Esophagus muscularis mucosa (tissue), 4 donors: ENCODE data around the gene PLAGL2. TPM values are rescaled to one million over a fixed set of nuclear protein-coding genes. Genes with fewer than 3 reads are reported as not detected.

Experiments
- DNase-seq: peaks from one replicate; pipeline ENCODE4 v3.0.0-alpha.2; 2017; ENCODE audit errors: extremely low spot score
- H3K27ac ChIP-seq, 4 donors: fragments of 200-600 bp; sonication (generic); replicated peaks in 1 of 4; 1 replicate in 3 of 4; 2 replicates in 1 of 4; pipeline ENCODE4 v1.5.1; 2016 to 2019; ENCODE audit warnings: mild to moderate bottlenecking in 1 of 4
- H3K27me3 ChIP-seq, 4 donors: fragments of 200-600 bp; sonication (generic); one replicate each; pipeline versions ENCODE4 v1.5.1 to v1.6.0; 2016 to 2019
- H3K36me3 ChIP-seq, 4 donors: fragments of 200-600 bp; sonication (generic); one replicate each; pipeline ENCODE4 v1.5.1; 2016 to 2019
- H3K4me1 ChIP-seq, 4 donors: fragments of 200-600 bp; sonication (generic); one replicate each; pipeline ENCODE4 v1.5.1; 2016 to 2019
- H3K4me3 ChIP-seq, 4 donors: fragments of 200-600 bp; sonication (generic); 1 replicate in 2 of 4; 2 replicates in 2 of 4; pipeline ENCODE4 v1.5.1; 2016 to 2019; ENCODE audit warnings: mild to moderate bottlenecking in 4 of 4, moderate library complexity in 1 of 4
- H3K9me3 ChIP-seq, 4 donors: fragments of 200-600 bp; sonication (generic); 1 replicate in 3 of 4; 2 replicates in 1 of 4; pipeline ENCODE4 v1.5.1; 2016 to 2019
- CTCF ChIP-seq, 3 experiments: fragments of 200-600 bp in 2 of 3; fragments of 450-650 bp in 1 of 3; sonication (generic) in 2 of 3; IDR thresholded peaks; one replicate each; pipeline ENCODE4 v1.5.1; 2017 to 2019; ENCODE audit warnings: antibody characterized with exemption in 3 of 3, mild to moderate bottlenecking in 2 of 3, moderate library complexity in 1 of 3
- EP300 ChIP-seq: sonication (generic); formaldehyde crosslinking; IDR thresholded peaks from one replicate; pipeline ENCODE4 v1.6.1; 2017; ENCODE audit warnings: antibody characterized with exemption
- POLR2A ChIP-seq: fragments of 450-650 bp; IDR thresholded peaks from one replicate; pipeline ENCODE4 v1.6.1; 2017; ENCODE audit warnings: antibody characterized with exemption, moderate library complexity, mild to moderate bottlenecking, low read depth
- POLR2AphosphoS5 ChIP-seq, 2 donors: sonication (generic); formaldehyde crosslinking; IDR thresholded peaks; one replicate each; pipeline ENCODE4 v1.6.1; 2017; ENCODE audit warnings: antibody characterized with exemption in 2 of 2
- WGBS: methylation state at CpG from one replicate; pipeline ENCODE4 v1.1.5; 2018; 5-methylcytosine and 5-hydroxymethylcytosine counted together
- intact Hi-C: fragments of 100-400 bp; cut with DNase I; formaldehyde crosslinking; loops from one replicate; pipeline ENCODE4 v1.15.1; 2023
- total RNA-seq, 4 donors: library from RNA; depleted of rRNA; stranded (reverse); fragments of >200 nt; gene quantifications; one replicate each; pipeline versions ENCODE4 v1.1.0 to v1.2.1, GENCODE V29; 2016

PLAGL2 gene
- total RNA-seq, 4 donors from 2014 or later = 5.4 to 10.8 (median 8.0) TPM

GRCh38 chr20:32213870-32214269 lies 6.3 kb upstream of the PLAGL2 start:
- Histone ChIP-seq H3K27ac (no peak overlapping the region), H3K9me3 (no peaks in the 10 kb centered on the region), H3K27me3 (no peaks in the 10 kb centered on the region), H3K4me3 (no peak overlapping the region), H3K4me1 (peaks cover 3 to 25% (median 9%) of the 10 kb centered on the region in 4 donors), H3K36me3 (peaks cover 0 to 87% (median 75%) of the 10 kb centered on the region in 4 donors)
- intact Hi-C loops = no loop called here
- no peak for DNase-seq
- 93% methylated on average over 1 of the region's 1 CpG for WGBS
- no peak for TF ChIP-seq POLR2A
- TF ChIP-seq EP300 = no peak

DNA sequence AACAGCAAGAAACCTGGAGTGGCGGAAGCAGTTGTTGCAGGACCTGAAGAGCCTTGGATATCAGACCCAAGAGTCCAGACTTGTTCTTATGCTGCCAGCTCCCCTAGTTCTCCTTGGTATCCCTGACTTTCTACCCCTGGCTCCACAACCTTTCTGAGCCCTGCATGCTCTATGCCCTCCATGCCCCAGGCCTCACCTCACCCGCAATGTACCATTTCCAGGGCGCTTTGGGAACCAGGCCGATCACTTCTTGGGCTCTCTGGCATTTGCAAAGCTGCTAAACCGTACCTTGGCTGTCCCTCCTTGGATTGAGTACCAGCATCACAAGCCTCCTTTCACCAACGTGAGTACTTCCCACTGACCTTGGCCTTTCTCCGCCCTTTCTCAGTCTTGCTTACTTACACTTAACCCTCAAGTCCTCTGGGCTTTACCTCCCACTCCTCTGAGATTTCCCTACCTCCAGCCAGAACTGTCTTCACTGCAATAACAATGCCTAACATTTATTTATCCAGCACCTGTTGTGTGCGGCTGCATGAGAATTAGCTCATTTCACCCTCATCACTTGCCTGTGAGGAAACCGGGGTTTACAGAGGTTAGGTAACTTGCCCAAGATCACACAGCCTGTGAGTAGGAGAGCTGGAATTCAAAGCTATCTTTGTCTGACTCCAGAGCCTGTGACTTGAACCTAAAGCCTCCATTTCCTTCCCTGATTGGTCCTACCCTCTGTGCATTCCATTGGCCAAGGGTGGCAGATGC lies 2.5 kb upstream of the PLAGL2 start:
- peaks cover 25 to 48% (median 39%) of the 10 kb centered on the region in 4 donors for H3K4me1 ChIP-seq
- H3K4me3 ChIP-seq = no peak overlapping the region
- peaks cover 0 to 49% (median 41%) of the 10 kb centered on the region in 4 donors for H3K36me3 ChIP-seq
- H3K27ac ChIP-seq = no peak overlapping the region
- intact Hi-C loops = loop anchor here (5.0 to 10.0 kb wide), 4 partner anchors 67 to 275 kb away; partner anchors contain the start of genes ASXL1, KIF3B and TM9SF4
- no peaks in the 10 kb centered on the region for H3K27me3 ChIP-seq
- TF ChIP-seq POLR2AphosphoS5 (IDR thresholded peaks at IDR 0.05) (no peak), CTCF (IDR thresholded peaks at IDR 0.05) (no peak), EP300 (no peak), POLR2A (no peak)
- H3K9me3 ChIP-seq = no peaks in the 10 kb centered on the region
- WGBS = 79% methylated on average over 9 of the region's 9 CpGs
- no peak for DNase-seq

- 57% methylated on average over 13 of the region's 13 CpGs for WGBS
- H3K4me1 ChIP-seq = peaks cover 37 to 62% (median 53%) of the 10 kb centered on the region in 4 donors
- no peaks in the 10 kb centered on the region for H3K27me3 ChIP-seq
- H3K4me3 ChIP-seq = peak overlapping the region; percentile 94 to 99 (median 97)
- TF ChIP-seq POLR2AphosphoS5 (IDR thresholded peaks at IDR 0.05) (no peak), CTCF (IDR thresholded peaks at IDR 0.05) (no peak), EP300 (no peak), POLR2A (no peak)
- intact Hi-C loops = loop anchor here (5.0 to 10.0 kb wide), 4 partner anchors 69 to 276 kb away; partner anchors contain the start of genes ASXL1, KIF3B and TM9SF4
- H3K27ac ChIP-seq = peak overlapping the region in 2 of 4 donors; percentile 90 to 92
- H3K36me3 ChIP-seq = peaks cover 0 to 36% (median 31%) of the 10 kb centered on the region in 4 donors
- H3K9me3 ChIP-seq = no peaks in the 10 kb centered on the region
- DNase-seq = no peak
Observed at GRCh38 chr20:32208499-32209154, 1.1 kb upstream of the PLAGL2 start.

- WGBS = 10% methylated on average over 12 of the region's 40 CpGs
- Histone ChIP-seq H3K4me3 (peak overlapping the region; percentile 94 to 99 (median 97)), H3K27me3 (no peaks in the 10 kb centered on the region), H3K36me3 (peaks cover 0 to 26% (median 22%) of the 10 kb centered on the region in 4 donors), H3K9me3 (no peaks in the 10 kb centered on the region), H3K4me1 (peaks cover 54 to 78% (median 67%) of the 10 kb centered on the region in 4 donors), H3K27ac (peak overlapping the region; percentile 88 to 92 (median 91))
- DNase-seq = no peak
- intact Hi-C loops = loop anchor here (5.0 to 10.0 kb wide), 4 partner anchors 70 to 278 kb away; partner anchors contain the start of genes ASXL1, KIF3B and TM9SF4
- TF ChIP-seq EP300 (no peak), CTCF (IDR thresholded peaks at IDR 0.05) (no peak), POLR2AphosphoS5 (IDR thresholded peaks at IDR 0.05) (no peak), POLR2A (no peak)
Observed at GRCh38 chr20:32206760-32207625, 550 bp downstream of the PLAGL2 start.
